OCI-LY1 (cell line): ENCODE measurements around the gene KAT2A.

ENCODE experiments used
- CTCF ChIP-seq: fragments of 200-600 bp; sonication (generic), shearing (Covaris generic); IDR thresholded peaks from 2 replicates; pipeline ENCODE4 v1.5.1; 2017; ENCODE audit warnings: mild to moderate bottlenecking, antibody characterized with exemption, low read length, moderate library complexity, mixed read lengths
- EZH2 ChIP-seq: fragments of 200-600 bp; sonication (generic), shearing (Covaris generic); IDR thresholded peaks from 2 replicates; pipeline ENCODE4 v1.8.0; 2017; ENCODE audit warnings: borderline replicate concordance, mixed run types, mild to moderate bottlenecking, antibody characterized with exemption, low read length, moderate library complexity, mixed read lengths

GRCh38 chr17:42104264-42104663, 16.9 kb downstream of the KAT2A start:
- no peak for TF ChIP-seq EZH2
- no peak for TF ChIP-seq CTCF
